Measurements from ENCODE around the gene KIR3DL3. TPM values are rescaled to one million over a fixed set of nuclear protein-coding genes. Genes with fewer than 3 reads are reported as not detected.
"Not testable (repeated sequence)": the region's sequence is repeated elsewhere in the genome, so short reads cannot be mapped to it uniquely, and the experiment has no call there.

The KIR3DL3 gene
- total RNA-seq, 2 donors from 2014 or later = not detected

DNA sequence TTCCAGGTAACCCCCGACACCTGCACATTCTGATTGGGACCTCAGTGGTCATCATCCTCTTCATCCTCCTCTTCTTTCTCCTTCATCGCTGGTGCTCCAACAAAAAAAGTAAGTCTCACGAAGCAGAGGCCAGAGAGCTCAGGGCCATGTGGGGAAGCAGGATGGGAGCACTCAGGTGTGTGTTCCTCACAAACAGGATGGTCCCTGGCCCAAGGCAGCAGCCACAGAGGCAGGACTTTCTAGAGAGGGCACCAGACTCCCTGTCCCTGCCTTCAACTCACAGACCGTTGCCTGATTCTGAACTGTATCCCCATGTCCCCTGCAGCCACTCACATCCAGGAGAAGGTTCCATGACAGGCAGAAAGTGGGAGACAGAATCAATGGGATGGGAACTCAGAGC is 58.7 kb downstream of the KIR3DL3 start:
- not testable (repeated sequence) for DNase-seq; H3K4me1 ChIP-seq (ENCODE audit: control insufficient read depth, insufficient read depth, low read length); H3K9ac ChIP-seq (ENCODE audit: extremely low read depth, low read length, poor library complexity, severe bottlenecking); H3K27ac Mint-ChIP-seq; H3K9me3 ChIP-seq (ENCODE audit: control insufficient read depth, low read length); H3K4me3 ChIP-seq (ENCODE audit: low read length); H3K36me3 Mint-ChIP-seq (ENCODE audit: low read depth); H3K4me3 Mint-ChIP-seq; H3K36me3 ChIP-seq (ENCODE audit: control insufficient read depth, insufficient read depth, low read length); H3K27me3 Mint-ChIP-seq (ENCODE audit: insufficient read depth); H3K27me3 ChIP-seq (ENCODE audit: control insufficient read depth, insufficient read depth, low read length, poor library complexity, severe bottlenecking); H3K4me1 Mint-ChIP-seq; H3K27ac ChIP-seq (ENCODE audit: low read depth, low read length)
- WGBS, 2 experiments (ENCODE audit: insufficient coverage in 1 of 2, insufficient read length in 1 of 2) = 52% methylated on average over 3 of the region's 4 CpGs; no CpG with 5 or more reads in 1 of the 2 experiments
- peaks cover 82% of the 10 kb centered on the region for H3K9me3 Mint-ChIP-seq

Other genes with a start within 250 kb of the KIR3DL3 start
- gene LAIR2, start 221.6 kb upstream of the KIR3DL3 start, total RNA-seq = not detected
- not detected for gene LILRA2, start 150.7 kb upstream of the KIR3DL3 start, total RNA-seq
- gene LILRA1, start 130.8 kb upstream of the KIR3DL3 start, total RNA-seq = not detected
- gene LILRB1, start 94.0 kb upstream of the KIR3DL3 start, total RNA-seq = not detected
- gene LILRB4, start 61.5 kb upstream of the KIR3DL3 start, total RNA-seq = not detected
- not detected for gene KIR2DL3, start 14.1 kb downstream of the KIR3DL3 start, total RNA-seq
- not detected for gene KIR2DL1, start 45.4 kb downstream of the KIR3DL3 start, total RNA-seq
- gene KIR2DL4, start 79.2 kb downstream of the KIR3DL3 start, total RNA-seq = not detected
- not detected for gene KIR3DL1, start 92.0 kb downstream of the KIR3DL3 start, total RNA-seq
- gene KIR2DS4, start 108.2 kb downstream of the KIR3DL3 start, total RNA-seq = not detected
- gene KIR3DL2, start 126.0 kb downstream of the KIR3DL3 start, total RNA-seq = not detected
- gene FCAR, start 149.8 kb downstream of the KIR3DL3 start, total RNA-seq = not detected
- gene NCR1, start 181.7 kb downstream of the KIR3DL3 start, total RNA-seq = 10 to 100 TPM; 24.4 to 34.5 TPM
- gene NLRP7, start 223.1 kb downstream of the KIR3DL3 start, total RNA-seq = 1 to 10 TPM in 1 of 2 donors, under 1 TPM in 1; 0.93 to 1.0 TPM
- gene NLRP2, start 241.9 kb downstream of the KIR3DL3 start, total RNA-seq = 100 to 1,000 TPM in 1 of 2 donors, 10 to 100 TPM in 1; 11.4 to 130 TPM